Measurements from ENCODE around the gene THRB.

Gene THRB

GRCh38 chr3:24387493-24387892 is 107.2 kb downstream of the THRB start:
- DNase-seq (ENCODE audit: low spot score in 2 of 2) (no peak), ATAC-seq (replicated peaks; ENCODE audit: extremely low read depth, poor library complexity, severe bottlenecking) (no peak)
- Mint-ChIP-seq H3K27ac (ENCODE audit: low read depth) (no peak overlapping the region), H3K4me1 (no peaks in the 10 kb centered on the region), H3K9me3 (no peaks in the 10 kb centered on the region), H3K4me3 (no peak overlapping the region), H3K27me3 (no peaks in the 10 kb centered on the region), H3K36me3 (ENCODE audit: insufficient read depth) (no peaks in the 10 kb centered on the region)

- ATAC-seq (replicated peaks; ENCODE audit: extremely low read depth, poor library complexity, severe bottlenecking), result no peak
Observed at GRCh38 chr3:24387000-24387399, 107.7 kb downstream of the THRB start.

GRCh38 chr3:24386458-24386857 is 108.2 kb downstream of the THRB start:
- no peak for DNase-seq (ENCODE audit: low spot score in 2 of 2)
- Mint-ChIP-seq H3K36me3 (ENCODE audit: insufficient read depth) (no peaks in the 10 kb centered on the region), H3K27me3 (no peaks in the 10 kb centered on the region), H3K4me1 (no peaks in the 10 kb centered on the region), H3K4me3 (no peak overlapping the region), H3K27ac (ENCODE audit: low read depth) (no peak overlapping the region), H3K9me3 (no peaks in the 10 kb centered on the region)
- no peak for ATAC-seq (replicated peaks; ENCODE audit: extremely low read depth, poor library complexity, severe bottlenecking)

More at GRCh38 chr3:24387000-24387399, 107.7 kb downstream of the THRB start:
- H3K27ac Mint-ChIP-seq (ENCODE audit: low read depth), result no peak overlapping the region
- no peaks in the 10 kb centered on the region for H3K36me3 Mint-ChIP-seq (ENCODE audit: insufficient read depth)
- H3K4me1 Mint-ChIP-seq, result no peaks in the 10 kb centered on the region
- H3K4me3 Mint-ChIP-seq, result no peak overlapping the region
- no peaks in the 10 kb centered on the region for H3K27me3 Mint-ChIP-seq
- H3K9me3 Mint-ChIP-seq, result no peaks in the 10 kb centered on the region
- no peak for DNase-seq (ENCODE audit: low spot score in 2 of 2)

- ATAC-seq (replicated peaks; ENCODE audit: extremely low read depth, poor library complexity, severe bottlenecking), result no peak
- no peaks in the 10 kb centered on the region for H3K27me3 Mint-ChIP-seq
- no peak for DNase-seq (ENCODE audit: low spot score in 2 of 2)
- H3K4me3 Mint-ChIP-seq, result no peak overlapping the region
- H3K4me1 Mint-ChIP-seq, result no peaks in the 10 kb centered on the region
- H3K9me3 Mint-ChIP-seq, result no peaks in the 10 kb centered on the region
- no peaks in the 10 kb centered on the region for H3K36me3 Mint-ChIP-seq (ENCODE audit: insufficient read depth)
- no peak overlapping the region for H3K27ac Mint-ChIP-seq (ENCODE audit: low read depth)
Observed at GRCh38 chr3:24385012-24385615, 109.5 kb downstream of the THRB start.

GRCh38 chr3:24382647-24383046 is 112.0 kb downstream of the THRB start:
- Mint-ChIP-seq H3K9me3 (no peaks in the 10 kb centered on the region), H3K27me3 (no peaks in the 10 kb centered on the region), H3K4me1 (no peaks in the 10 kb centered on the region), H3K36me3 (ENCODE audit: insufficient read depth) (no peaks in the 10 kb centered on the region), H3K27ac (ENCODE audit: low read depth) (no peak overlapping the region), H3K4me3 (no peak overlapping the region)
- DNase-seq (ENCODE audit: low spot score in 2 of 2) (no peak), ATAC-seq (replicated peaks; ENCODE audit: extremely low read depth, poor library complexity, severe bottlenecking) (no peak)

GRCh38 chr3:24379936-24380335 is 114.7 kb downstream of the THRB start:
- ATAC-seq (replicated peaks; ENCODE audit: extremely low read depth, poor library complexity, severe bottlenecking), result no peak
- Mint-ChIP-seq H3K36me3 (ENCODE audit: insufficient read depth) (no peaks in the 10 kb centered on the region), H3K27me3 (no peaks in the 10 kb centered on the region), H3K9me3 (no peaks in the 10 kb centered on the region), H3K27ac (ENCODE audit: low read depth) (no peak overlapping the region), H3K4me1 (no peaks in the 10 kb centered on the region), H3K4me3 (no peak overlapping the region)
- no peak for DNase-seq (ENCODE audit: low spot score in 2 of 2)

GRCh38 chr3:24378313-24378712 is 116.3 kb downstream of the THRB start:
- no peaks in the 10 kb centered on the region for H3K9me3 Mint-ChIP-seq
- H3K27ac Mint-ChIP-seq (ENCODE audit: low read depth), result no peak overlapping the region
- no peak for ATAC-seq (replicated peaks; ENCODE audit: extremely low read depth, poor library complexity, severe bottlenecking)
- no peak overlapping the region for H3K4me3 Mint-ChIP-seq
- H3K4me1 Mint-ChIP-seq, result no peaks in the 10 kb centered on the region
- no peaks in the 10 kb centered on the region for H3K36me3 Mint-ChIP-seq (ENCODE audit: insufficient read depth)
- DNase-seq (ENCODE audit: low spot score in 2 of 2), result no peak
- no peaks in the 10 kb centered on the region for H3K27me3 Mint-ChIP-seq

GRCh38 chr3:24377218-24377993 is 117.2 kb downstream of the THRB start:
- H3K36me3 Mint-ChIP-seq (ENCODE audit: insufficient read depth), result no peaks in the 10 kb centered on the region
- no peak overlapping the region for H3K27ac Mint-ChIP-seq (ENCODE audit: low read depth)
- no peaks in the 10 kb centered on the region for H3K27me3 Mint-ChIP-seq
- DNase-seq (ENCODE audit: low spot score in 2 of 2) (no peak), ATAC-seq (replicated peaks; ENCODE audit: extremely low read depth, poor library complexity, severe bottlenecking) (no peak)
- no peak overlapping the region for H3K4me3 Mint-ChIP-seq
- H3K9me3 Mint-ChIP-seq, result no peaks in the 10 kb centered on the region
- no peaks in the 10 kb centered on the region for H3K4me1 Mint-ChIP-seq

- H3K9me3 Mint-ChIP-seq, result no peaks in the 10 kb centered on the region
- ATAC-seq (replicated peaks; ENCODE audit: extremely low read depth, poor library complexity, severe bottlenecking), result no peak
Observed at GRCh38 chr3:24375947-24376384, 118.7 kb downstream of the THRB start.

GRCh38 chr3:24374801-24375200 is 119.8 kb downstream of the THRB start:
- H3K4me1 Mint-ChIP-seq, result no peaks in the 10 kb centered on the region
- DNase-seq (ENCODE audit: low spot score in 2 of 2), result no peak
- H3K27ac Mint-ChIP-seq (ENCODE audit: low read depth), result no peak overlapping the region
- H3K36me3 Mint-ChIP-seq (ENCODE audit: insufficient read depth), result no peaks in the 10 kb centered on the region
- ATAC-seq (replicated peaks; ENCODE audit: extremely low read depth, poor library complexity, severe bottlenecking), result no peak
- H3K27me3 Mint-ChIP-seq, result no peaks in the 10 kb centered on the region
- H3K4me3 Mint-ChIP-seq, result no peak overlapping the region
- H3K9me3 Mint-ChIP-seq, result no peaks in the 10 kb centered on the region

More at GRCh38 chr3:24375947-24376384, 118.7 kb downstream of the THRB start:
- H3K27me3 Mint-ChIP-seq, result no peaks in the 10 kb centered on the region
- no peak overlapping the region for H3K4me3 Mint-ChIP-seq
- no peak for DNase-seq (ENCODE audit: low spot score in 2 of 2)
- no peak overlapping the region for H3K27ac Mint-ChIP-seq (ENCODE audit: low read depth)
- H3K4me1 Mint-ChIP-seq, result no peaks in the 10 kb centered on the region
- no peaks in the 10 kb centered on the region for H3K36me3 Mint-ChIP-seq (ENCODE audit: insufficient read depth)

GRCh38 chr3:24373198-24373959 is 121.3 kb downstream of the THRB start:
- no peak overlapping the region for H3K27ac Mint-ChIP-seq (ENCODE audit: low read depth)
- no peaks in the 10 kb centered on the region for H3K27me3 Mint-ChIP-seq
- peaks cover 5% of the 10 kb centered on the region for H3K9me3 Mint-ChIP-seq
- H3K36me3 Mint-ChIP-seq (ENCODE audit: insufficient read depth), result no peaks in the 10 kb centered on the region
- DNase-seq (ENCODE audit: low spot score in 2 of 2) (no peak), ATAC-seq (replicated peaks; ENCODE audit: extremely low read depth, poor library complexity, severe bottlenecking) (no peak)
- no peak overlapping the region for H3K4me3 Mint-ChIP-seq
- no peaks in the 10 kb centered on the region for H3K4me1 Mint-ChIP-seq

GRCh38 chr3:24372559-24373197 is 122.0 kb downstream of the THRB start:
- Mint-ChIP-seq H3K4me3 (no peak overlapping the region), H3K27ac (ENCODE audit: low read depth) (no peak overlapping the region), H3K9me3 (peaks cover 6% of the 10 kb centered on the region), H3K36me3 (ENCODE audit: insufficient read depth) (no peaks in the 10 kb centered on the region), H3K4me1 (no peaks in the 10 kb centered on the region), H3K27me3 (no peaks in the 10 kb centered on the region)
- ATAC-seq (replicated peaks; ENCODE audit: extremely low read depth, poor library complexity, severe bottlenecking) (no peak), DNase-seq (ENCODE audit: low spot score in 2 of 2) (no peak)

Data from central memory CD8-positive, alpha-beta T cell (primary cell).